ENCODE measurements around the gene ACTR3C. TPM values are rescaled to one million over a fixed set of nuclear protein-coding genes. Genes with fewer than 3 reads are reported as not detected.

ACTR3C gene
- total and polyA plus RNA-seq, 10 of the 15 experiments (the other 5 are each of a cell fraction or from before 2014, with no cell fraction given): 2.0 to 10.2 (median 6.3) TPM

DNA sequence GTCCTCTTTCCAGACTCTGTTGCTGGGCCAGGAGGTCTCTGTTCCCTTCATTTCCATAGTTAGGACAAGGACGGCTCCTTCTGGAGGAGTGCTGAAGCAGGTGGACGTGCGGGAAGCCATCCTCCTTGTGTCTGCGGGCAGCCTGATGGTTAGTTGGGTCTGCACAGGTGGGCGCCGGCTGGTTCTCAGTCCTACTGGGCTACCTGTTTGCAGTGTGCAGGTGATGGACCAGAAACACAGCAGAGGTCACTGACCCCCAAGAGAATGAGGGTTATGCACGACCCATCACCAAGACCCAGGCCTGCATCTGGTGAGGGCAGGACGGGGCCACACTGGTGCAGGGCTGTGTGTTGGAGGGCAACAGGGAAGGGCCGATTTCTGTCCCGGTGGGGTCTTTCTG, 10.3 kb upstream of the ACTR3C start (continued):
- TF ChIP-seq KLF5 (IDR thresholded peaks at IDR 0.05; ENCODE audit: partially characterized antibody) (no peak), ZZZ3 (IDR thresholded peaks at IDR 0.05; ENCODE audit: control insufficient read depth, insufficient read length, low read depth) (no peak), ZBTB4 (CRISPR knock-in tag; IDR thresholded peaks at IDR 0.05) (no peak), POLR2A (IDR thresholded peaks at IDR 0.05; ENCODE audit: low read depth, low read length) (no peak), FOXM1 (IDR thresholded peaks at IDR 0.05; ENCODE audit: low read depth, low read length) (no peak)
- TF ChIP-seq, protein P1, sequence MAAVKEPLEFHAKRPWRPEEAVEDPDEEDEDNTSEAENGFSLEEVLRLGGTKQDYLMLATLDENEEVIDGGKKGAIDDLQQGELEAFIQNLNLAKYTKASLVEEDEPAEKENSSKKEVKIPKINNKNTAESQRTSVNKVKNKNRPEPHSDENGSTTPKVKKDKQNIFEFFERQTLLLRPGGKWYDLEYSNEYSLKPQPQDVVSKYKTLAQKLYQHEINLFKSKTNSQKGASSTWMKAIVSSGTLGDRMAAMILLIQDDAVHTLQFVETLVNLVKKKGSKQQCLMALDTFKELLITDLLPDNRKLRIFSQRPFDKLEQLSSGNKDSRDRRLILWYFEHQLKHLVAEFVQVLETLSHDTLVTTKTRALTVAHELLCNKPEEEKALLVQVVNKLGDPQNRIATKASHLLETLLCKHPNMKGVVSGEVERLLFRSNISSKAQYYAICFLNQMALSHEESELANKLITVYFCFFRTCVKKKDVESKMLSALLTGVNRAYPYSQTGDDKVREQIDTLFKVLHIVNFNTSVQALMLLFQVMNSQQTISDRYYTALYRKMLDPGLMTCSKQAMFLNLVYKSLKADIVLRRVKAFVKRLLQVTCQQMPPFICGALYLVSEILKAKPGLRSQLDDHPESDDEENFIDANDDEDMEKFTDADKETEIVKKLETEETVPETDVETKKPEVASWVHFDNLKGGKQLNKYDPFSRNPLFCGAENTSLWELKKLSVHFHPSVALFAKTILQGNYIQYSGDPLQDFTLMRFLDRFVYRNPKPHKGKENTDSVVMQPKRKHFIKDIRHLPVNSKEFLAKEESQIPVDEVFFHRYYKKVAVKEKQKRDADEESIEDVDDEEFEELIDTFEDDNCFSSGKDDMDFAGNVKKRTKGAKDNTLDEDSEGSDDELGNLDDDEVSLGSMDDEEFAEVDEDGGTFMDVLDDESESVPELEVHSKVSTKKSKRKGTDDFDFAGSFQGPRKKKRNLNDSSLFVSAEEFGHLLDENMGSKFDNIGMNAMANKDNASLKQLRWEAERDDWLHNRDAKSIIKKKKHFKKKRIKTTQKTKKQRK (IDR thresholded peaks at IDR 0.05; ENCODE audit: low read depth, low read length): no peak
